Neural cell (in vitro differentiated cells): ENCODE data around the gene STYXL2.

ENCODE experiments used
- EZH2 ChIP-seq: fragments of 200-600, 300-800 bp; shearing (Covaris generic), sonication (generic); IDR thresholded peaks from 2 replicates; pipeline ENCODE4 v1.6.1; 2014; ENCODE audit warnings: antibody characterized with exemption, low read length, borderline replicate concordance, mild to moderate bottlenecking; ENCODE audit not compliant: insufficient read depth, poor library complexity, severe bottlenecking
- POLR2AphosphoS5 ChIP-seq: IDR thresholded peaks from 2 replicates; pipeline ENCODE4 v1.6.1; 2012
- RAD21 ChIP-seq: fragments of 450-650 bp; conservative IDR thresholded peaks from 2 replicates; pipeline ENCODE4 v1.6.1; 2014; ENCODE audit warnings: antibody characterized with exemption, mild to moderate bottlenecking, moderate library complexity
- TF ChIP-seq, protein P1 (sequence below): fragments of 450-650 bp; IDR thresholded peaks from 2 replicates; pipeline ENCODE4 v1.5.1; 2014; ENCODE audit warnings: antibody characterized with exemption, mild to moderate bottlenecking, moderate library complexity; ENCODE audit not compliant: poor library complexity, severe bottlenecking
- TF ChIP-seq, protein P2 (sequence below): IDR thresholded peaks from 2 replicates; pipeline ENCODE4 v1.6.1; 2012; ENCODE audit warnings: borderline replicate concordance

DNA sequence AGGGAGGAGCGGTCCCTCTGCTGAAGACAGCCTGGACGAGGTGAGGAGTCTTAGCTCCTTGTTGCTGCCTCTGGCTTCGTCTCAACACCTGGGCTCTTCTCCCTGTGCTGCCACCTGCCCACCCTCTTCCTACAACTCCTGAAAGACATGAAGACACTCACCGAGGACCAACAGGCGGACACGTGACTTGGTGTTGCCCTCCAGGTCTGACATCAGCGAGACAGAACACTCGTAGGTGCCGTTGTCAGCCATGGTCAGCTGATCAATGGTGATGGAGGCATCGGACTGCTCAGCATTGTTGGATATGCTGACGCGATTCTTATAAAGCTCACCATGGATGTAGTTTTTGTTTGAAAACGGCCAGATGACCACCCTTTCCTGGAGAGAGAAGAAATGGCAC is 25.1 kb upstream of the STYXL2 start:
- TF ChIP-seq, protein P1, sequence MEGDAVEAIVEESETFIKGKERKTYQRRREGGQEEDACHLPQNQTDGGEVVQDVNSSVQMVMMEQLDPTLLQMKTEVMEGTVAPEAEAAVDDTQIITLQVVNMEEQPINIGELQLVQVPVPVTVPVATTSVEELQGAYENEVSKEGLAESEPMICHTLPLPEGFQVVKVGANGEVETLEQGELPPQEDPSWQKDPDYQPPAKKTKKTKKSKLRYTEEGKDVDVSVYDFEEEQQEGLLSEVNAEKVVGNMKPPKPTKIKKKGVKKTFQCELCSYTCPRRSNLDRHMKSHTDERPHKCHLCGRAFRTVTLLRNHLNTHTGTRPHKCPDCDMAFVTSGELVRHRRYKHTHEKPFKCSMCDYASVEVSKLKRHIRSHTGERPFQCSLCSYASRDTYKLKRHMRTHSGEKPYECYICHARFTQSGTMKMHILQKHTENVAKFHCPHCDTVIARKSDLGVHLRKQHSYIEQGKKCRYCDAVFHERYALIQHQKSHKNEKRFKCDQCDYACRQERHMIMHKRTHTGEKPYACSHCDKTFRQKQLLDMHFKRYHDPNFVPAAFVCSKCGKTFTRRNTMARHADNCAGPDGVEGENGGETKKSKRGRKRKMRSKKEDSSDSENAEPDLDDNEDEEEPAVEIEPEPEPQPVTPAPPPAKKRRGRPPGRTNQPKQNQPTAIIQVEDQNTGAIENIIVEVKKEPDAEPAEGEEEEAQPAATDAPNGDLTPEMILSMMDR: no peak
- TF ChIP-seq EZH2: no peak
- TF ChIP-seq RAD21: no peak
- TF ChIP-seq POLR2AphosphoS5: no peak
- TF ChIP-seq, protein P2, sequence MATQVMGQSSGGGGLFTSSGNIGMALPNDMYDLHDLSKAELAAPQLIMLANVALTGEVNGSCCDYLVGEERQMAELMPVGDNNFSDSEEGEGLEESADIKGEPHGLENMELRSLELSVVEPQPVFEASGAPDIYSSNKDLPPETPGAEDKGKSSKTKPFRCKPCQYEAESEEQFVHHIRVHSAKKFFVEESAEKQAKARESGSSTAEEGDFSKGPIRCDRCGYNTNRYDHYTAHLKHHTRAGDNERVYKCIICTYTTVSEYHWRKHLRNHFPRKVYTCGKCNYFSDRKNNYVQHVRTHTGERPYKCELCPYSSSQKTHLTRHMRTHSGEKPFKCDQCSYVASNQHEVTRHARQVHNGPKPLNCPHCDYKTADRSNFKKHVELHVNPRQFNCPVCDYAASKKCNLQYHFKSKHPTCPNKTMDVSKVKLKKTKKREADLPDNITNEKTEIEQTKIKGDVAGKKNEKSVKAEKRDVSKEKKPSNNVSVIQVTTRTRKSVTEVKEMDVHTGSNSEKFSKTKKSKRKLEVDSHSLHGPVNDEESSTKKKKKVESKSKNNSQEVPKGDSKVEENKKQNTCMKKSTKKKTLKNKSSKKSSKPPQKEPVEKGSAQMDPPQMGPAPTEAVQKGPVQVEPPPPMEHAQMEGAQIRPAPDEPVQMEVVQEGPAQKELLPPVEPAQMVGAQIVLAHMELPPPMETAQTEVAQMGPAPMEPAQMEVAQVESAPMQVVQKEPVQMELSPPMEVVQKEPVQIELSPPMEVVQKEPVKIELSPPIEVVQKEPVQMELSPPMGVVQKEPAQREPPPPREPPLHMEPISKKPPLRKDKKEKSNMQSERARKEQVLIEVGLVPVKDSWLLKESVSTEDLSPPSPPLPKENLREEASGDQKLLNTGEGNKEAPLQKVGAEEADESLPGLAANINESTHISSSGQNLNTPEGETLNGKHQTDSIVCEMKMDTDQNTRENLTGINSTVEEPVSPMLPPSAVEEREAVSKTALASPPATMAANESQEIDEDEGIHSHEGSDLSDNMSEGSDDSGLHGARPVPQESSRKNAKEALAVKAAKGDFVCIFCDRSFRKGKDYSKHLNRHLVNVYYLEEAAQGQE: no peak
